IMR-90 (cell line): ENCODE measurements around the gene PCDHB11. TPM values are rescaled to one million over a fixed set of nuclear protein-coding genes. Genes with fewer than 3 reads are reported as not detected.

Experiments used
- ATAC-seq: fragments of 200-7000 bp; cut with Tn5 transposase; 2 replicates; pipeline ENCODE4 v1.9.1; 2020; ENCODE audit warnings: low read depth, mild to moderate bottlenecking, moderate library complexity
- BruUV-seq: library from RNA; stranded (reverse); fragments of 400-500 nt; replicated peaks from 2 replicates; lab custom pipeline; 2021; lab: Mats Ljungman, UMichigan
- CTCF ChIA-PET: fragments of 300-600 bp; formaldehyde crosslinking; extraction: SDS; loops from one replicate; lab custom pipeline; 2021; ENCODE audit warnings: antibody characterized with exemption; lab: Yijun Ruan, JAX
- POLR2A ChIA-PET: fragments of 300-600 bp; sonication (Branson Sonifier 250); formaldehyde crosslinking; loops from one replicate; lab custom pipeline; 2022; ENCODE audit warnings: antibody characterized with exemption; ENCODE audit not compliant: unreplicated experiment; lab: Charles Lee
- DNase-seq: peaks from one replicate; pipeline ENCODE4 v3.0.0; 2013
- H2AFZ ChIP-seq: replicated peaks from 2 replicates; pipeline ENCODE3; 2013; ENCODE audit warnings: low read length, mild to moderate bottlenecking; ENCODE audit not compliant: poor library complexity
- H2AK5ac ChIP-seq: 2 replicates; pipeline ENCODE4 v1.6.1; 2013; ENCODE audit warnings: low read depth, low read length, inconsistent platforms
- H2AK9ac ChIP-seq: replicated peaks from 2 replicates; pipeline ENCODE3; 2013; ENCODE audit warnings: mild to moderate bottlenecking, low read depth, low read length, moderate library complexity; ENCODE audit not compliant: poor library complexity
- H2BK120ac ChIP-seq: 2 replicates; pipeline ENCODE4 v1.6.1; 2013; ENCODE audit warnings: low read depth, low read length, inconsistent platforms
- H2BK15ac ChIP-seq: 3 replicates; pipeline ENCODE4 v1.6.1; 2013; ENCODE audit warnings: low read depth, low read length, inconsistent platforms
- H2BK20ac ChIP-seq: 2 replicates; pipeline ENCODE4 v1.6.1; 2013; ENCODE audit warnings: low read depth, mild to moderate bottlenecking, inconsistent platforms, low read length, moderate library complexity
- H2BK5ac ChIP-seq: 2 replicates; pipeline ENCODE4 v1.6.1; 2013; ENCODE audit warnings: mild to moderate bottlenecking, low read depth, low read length, inconsistent platforms; ENCODE audit not compliant: poor library complexity, severe bottlenecking
- H3K14ac ChIP-seq: replicated peaks from 2 replicates; pipeline ENCODE4 v1.6.1; 2013; ENCODE audit warnings: low read depth, low read length, inconsistent platforms
- H3K18ac ChIP-seq: 2 replicates; pipeline ENCODE4 v1.6.1; 2013; ENCODE audit warnings: low read depth, low read length, control low read depth
- H3K23ac ChIP-seq: 2 replicates; pipeline ENCODE4 v1.6.1; 2013; ENCODE audit warnings: low read depth, low read length, inconsistent platforms
- H3K27ac ChIP-seq: 2 replicates; pipeline ENCODE4 v1.5.1; 2013; ENCODE audit warnings: mild to moderate bottlenecking, control low read depth, low read length; ENCODE audit not compliant: insufficient read depth
- H3K27me3 ChIP-seq: 2 replicates; pipeline ENCODE4 v1.6.1; 2013; ENCODE audit warnings: low read length; ENCODE audit not compliant: control insufficient read depth, insufficient read depth
- H3K36me3 ChIP-seq: 2 replicates; pipeline ENCODE4 v1.6.1; 2013; ENCODE audit warnings: low read length, mixed read lengths; ENCODE audit not compliant: control insufficient read depth, insufficient read depth
- H3K4ac ChIP-seq: 2 replicates; pipeline ENCODE4 v1.6.1; 2013; ENCODE audit warnings: low read depth, low read length, inconsistent platforms
- H3K4me1 ChIP-seq: 2 replicates; pipeline ENCODE4 v1.6.1; 2013; ENCODE audit warnings: low read length, mixed read lengths; ENCODE audit not compliant: control insufficient read depth, insufficient read depth
- H3K4me2 ChIP-seq: 2 replicates; pipeline ENCODE4 v1.6.1; 2013; ENCODE audit warnings: low read depth, mild to moderate bottlenecking, control low read depth, low read length, moderate library complexity
- H3K4me3 ChIP-seq: 2 replicates; pipeline ENCODE4 v1.5.1; 2013; ENCODE audit warnings: low read depth, mild to moderate bottlenecking, control low read depth, low read length, moderate library complexity; ENCODE audit not compliant: insufficient read depth
- H3K56ac ChIP-seq: 2 replicates; pipeline ENCODE4 v1.6.1; 2013; ENCODE audit warnings: low read length, inconsistent platforms; ENCODE audit not compliant: insufficient read depth; ENCODE audit errors: extremely low read depth
- H3K79me1 ChIP-seq, 2 experiments: 2 replicates each; pipeline ENCODE4 v1.6.1; 2013; ENCODE audit warnings: low read length in 2 of 2, inconsistent platforms in 1 of 2, low read depth in 1 of 2
- H3K9ac ChIP-seq: 2 replicates; pipeline ENCODE4 v1.6.1; 2013; ENCODE audit warnings: low read depth, low read length, control low read depth
- H3K9me1 ChIP-seq: 2 replicates; pipeline ENCODE4 v1.6.1; 2013; ENCODE audit warnings: low read length, inconsistent platforms; ENCODE audit not compliant: insufficient read depth
- H3K9me3 ChIP-seq: 2 replicates; pipeline ENCODE4 v1.6.1; 2013; ENCODE audit warnings: low read length; ENCODE audit not compliant: control insufficient read depth, insufficient read depth
- H4K20me1 ChIP-seq: 2 replicates; pipeline ENCODE4 v1.6.1; 2013; ENCODE audit warnings: low read length, inconsistent platforms; ENCODE audit not compliant: insufficient read depth
- H4K5ac ChIP-seq: 2 replicates; pipeline ENCODE4 v1.6.1; 2013; ENCODE audit warnings: mild to moderate bottlenecking, low read depth, low read length, control low read depth
- H4K8ac ChIP-seq, 2 experiments: 2 replicates each; pipeline ENCODE4 v1.6.1; 2013; ENCODE audit warnings: low read depth in 2 of 2, low read length in 2 of 2, control low read depth in 1 of 2, inconsistent platforms in 1 of 2
- H4K91ac ChIP-seq: 2 replicates; pipeline ENCODE4 v1.6.1; 2013; ENCODE audit warnings: low read depth, low read length, inconsistent platforms; ENCODE audit not compliant: insufficient read depth
- CHD1 ChIP-seq: IDR thresholded peaks from 2 replicates; pipeline ENCODE4 v1.6.1; 2012; ENCODE audit warnings: low read depth, low read length, improper control_type of control experiment
- CTCF ChIP-seq: conservative IDR thresholded peaks from 2 replicates; pipeline ENCODE4 v1.5.1; 2012; ENCODE audit warnings: mild to moderate bottlenecking, low read depth, low read length, improper control_type of control experiment
- MXI1 ChIP-seq: IDR thresholded peaks from 2 replicates; pipeline ENCODE4 v1.6.1; 2012; ENCODE audit warnings: low read depth, mild to moderate bottlenecking, low read length, moderate library complexity, borderline replicate concordance
- RAD21 ChIP-seq: IDR thresholded peaks from 2 replicates; pipeline ENCODE4 v1.6.1; 2012; ENCODE audit warnings: low read length, improper control_type of control experiment
- SMC3 ChIP-seq: fragments of 150-350 bp; IDR thresholded peaks from 2 replicates; pipeline ENCODE4 v1.6.1; 2016; ENCODE audit warnings: low read depth, mild to moderate bottlenecking, antibody characterized with exemption, low read length, moderate library complexity
- USF2 ChIP-seq: fragments of 150-350 bp; IDR thresholded peaks from 2 replicates; pipeline ENCODE4 v1.6.1; 2017; ENCODE audit warnings: mild to moderate bottlenecking, antibody characterized with exemption, low read length, low read depth
- WGBS, 2 experiments: methylation state at CpG; one replicate each; pipeline versions ENCODE4 v1.1.5 to v1.1.7; 2013; ENCODE audit warnings: missing lambda C conversion rate in 2 of 2; ENCODE audit not compliant: insufficient read length in 1 of 2; ENCODE audit errors: extremely low coverage in 2 of 2; 5-methylcytosine and 5-hydroxymethylcytosine counted together
- dilution Hi-C: fragments of 300-500 bp; cut with HindIII; formaldehyde crosslinking; loops from one replicate; pipeline ENCODE4 v1.14.3; 2018; ENCODE audit warnings: low sequenced_read_pairs; ENCODE audit not compliant: unreplicated experiment
- in situ Hi-C: fragments of 300-500 bp; cut with MboI; formaldehyde crosslinking; loops from 3 replicates; pipeline ENCODE4 v1.14.3; 2019; ENCODE audit warnings: low sequenced_read_pairs, inconsistent platforms, mixed read lengths
- intact Hi-C: fragments of 100-400 bp; cut with micrococcal nuclease; formaldehyde crosslinking; loops from 2 replicates; pipeline ENCODE4 v1.10.0; 2022
- polyA plus RNA-seq, 3 experiments: library from polyadenylated mRNA; depleted of rRNA; stranded (reverse); fragments of >200 nt; gene quantifications; 2 replicates each; pipeline ENCODE4 v1.2.3, GENCODE V29; 2012; ENCODE audit warnings: low replicate concordance in 1 of 3
- total RNA-seq: library from RNA; depleted of rRNA; stranded (reverse); fragments of >200 nt; gene quantifications from 2 replicates; pipeline ENCODE4 v1.2.3, GENCODE V29; 2012

Gene PCDHB11
- total and polyA plus RNA-seq, 2 of the 4 experiments (the other 2 are of a cell fraction), result under 0.01 to 0.05 TPM

- TSS peak; percentile 38 for BruUV-seq
- H2BK5ac ChIP-seq, result no peak within 1 kb of the TSS
- H3K27ac ChIP-seq, result no peak within 1 kb of the TSS
- H4K8ac ChIP-seq, result no peak within 1 kb of the TSS
- no peak within 1 kb of the TSS for H2AK9ac ChIP-seq
- peak; percentile 26 for DNase-seq
- H3K79me1 ChIP-seq, result no peaks in the 10 kb centered on the region
- no peak within 1 kb of the TSS for H4K91ac ChIP-seq
- peak; percentile 62 for ATAC-seq
- peak within 1 kb of the TSS; percentile 77; the same call in 1 of the 2 replicates for H4K5ac ChIP-seq
- H3K4ac ChIP-seq, result no peak within 1 kb of the TSS
- peak within 1 kb of the TSS; percentile 80 for H3K4me2 ChIP-seq
- peak within 1 kb of the TSS; percentile 77; the same call in 1 of the 2 replicates for H3K18ac ChIP-seq
- POLR2A ChIA-PET, result no interaction called here
- TF ChIP-seq CTCF (peak; percentile 50), USF2 (no peak), RAD21 (peak; percentile 42; the same call in 1 of the 2 replicates), CHD1 (no peak), MXI1 (no peak), SMC3 (no peak)
- no peak within 1 kb of the TSS for H3K56ac ChIP-seq
- no peaks in the 10 kb centered on the region for H3K27me3 ChIP-seq
- H2BK120ac ChIP-seq, result no peak within 1 kb of the TSS
- H3K4me3 ChIP-seq, result peak within 1 kb of the TSS; percentile 43
- CTCF ChIA-PET, result no interaction called here
- no peak within 1 kb of the TSS for H2AFZ ChIP-seq
- H3K9me3 ChIP-seq, result peaks cover 14% of the 10 kb centered on the region; the same call in 1 of the 2 replicates
- no peaks in the 10 kb centered on the region for H3K36me3 ChIP-seq
- intact Hi-C loops, result loop anchor here (1.0 kb wide), 1 partner anchor 392 kb away; no protein-coding TSS in a partner anchor
- no peaks in the 10 kb centered on the region for H3K4me1 ChIP-seq
- WGBS, 2 experiments, result 0% methylated on average over 1 of the region's 20 CpGs; no CpG with 5 or more reads in 1 of the 2 experiments
- no peak within 1 kb of the TSS for H2BK20ac ChIP-seq
- dilution Hi-C loops, result no loop called here
- no peak within 1 kb of the TSS for H3K14ac ChIP-seq
- H3K9me1 ChIP-seq, result no peaks in the 10 kb centered on the region
- in situ Hi-C loops, result no loop called here
- H4K20me1 ChIP-seq, result no peaks in the 10 kb centered on the region
- no peak within 1 kb of the TSS for H3K23ac ChIP-seq
- no peak within 1 kb of the TSS for H2BK15ac ChIP-seq
- H2AK5ac ChIP-seq, result no peak within 1 kb of the TSS
- H3K9ac ChIP-seq, result peak within 1 kb of the TSS; percentile 60; the same call in 1 of the 2 replicates
Measured at GRCh38 chr5:141172381-141173204, 26.8 kb upstream of the PCDHB11 start, which contains the start of gene PCDHB7. Gene PCDHB7, plus strand, starts transcription at chr5:141172644. Its CDS starts 192 bp downstream, at chr5:141172836.
